B cell (primary cell): ENCODE results near the gene CPNE2. TPM values are rescaled to one million over a fixed set of nuclear protein-coding genes. Genes with fewer than 3 reads are reported as not detected.

Experiments
- ATAC-seq: fragments of 200-7000 bp; cut with Tn5 transposase; one replicate; pipeline ENCODE4 v1.10.0; 2021; ENCODE audit warnings: low read depth, mild to moderate bottlenecking, moderate number of reproducible peaks, moderate library complexity
- CTCF ChIA-PET: fragments of 350-600 bp; sonication (Branson Sonifier 250); formaldehyde crosslinking; loops from one replicate; lab custom pipeline; 2021; ENCODE audit warnings: antibody characterized with exemption, inconsistent platforms; lab: Charles Lee
- POLR2A ChIA-PET: fragments of 350-600 bp; sonication (Branson Sonifier 250); formaldehyde crosslinking; loops from one replicate; lab custom pipeline; 2021; ENCODE audit warnings: antibody characterized with exemption; lab: Charles Lee
- DNase-seq: peaks from one replicate; pipeline ENCODE4 v3.0.0; 2013
- H2AFZ ChIP-seq: 2 replicates; pipeline ENCODE4 v1.6.1; 2012; ENCODE audit warnings: mild to moderate bottlenecking, low read depth, low read length; ENCODE audit not compliant: insufficient read depth, poor library complexity, severe bottlenecking
- H3K27ac ChIP-seq, 2 donors: 1 replicate in 1 of 2; 2 replicates in 1 of 2; pipeline ENCODE4 v1.5.1; 2012 to 2013; ENCODE audit warnings: low read length in 2 of 2, mild to moderate bottlenecking in 2 of 2, moderate library complexity in 1 of 2
- H3K27me3 ChIP-seq, 4 experiments: fragments of 200-600 bp in 1 of 4; sonication (generic) in 1 of 4; replicated peaks in 1 of 4; 1 replicate in 2 of 4; 2 replicates in 2 of 4; pipeline versions ENCODE4 v1.6.1 to v1.7.0; 2013 to 2016; ENCODE audit warnings: low read length in 3 of 4, mild to moderate bottlenecking in 2 of 4, mixed read lengths in 1 of 4, moderate library complexity in 1 of 4; ENCODE audit not compliant: insufficient read depth in 4 of 4, control insufficient read depth in 3 of 4; ENCODE audit errors: control extremely low read depth in 1 of 4
- H3K36me3 ChIP-seq, 2 experiments: replicated peaks in 1 of 2; 1 replicate in 1 of 2; 2 replicates in 1 of 2; pipeline versions ENCODE4 v1.6.1 to v1.7.1; 2013; ENCODE audit warnings: low read length in 1 of 2; ENCODE audit not compliant: insufficient read depth in 2 of 2, control insufficient read depth in 1 of 2; ENCODE audit errors: control extremely low read depth in 1 of 2, extremely low read depth in 1 of 2
- H3K4me1 ChIP-seq, 2 donors: fragments of 200-600 bp in 1 of 2; sonication (generic) in 1 of 2; 1 replicate in 1 of 2; 2 replicates in 1 of 2; pipeline versions ENCODE4 v1.5.1 to v1.6.1; 2013 to 2017; ENCODE audit warnings: low read length in 2 of 2; ENCODE audit not compliant: control insufficient read depth in 2 of 2, insufficient read depth in 2 of 2
- H3K4me2 ChIP-seq: replicated peaks from 2 replicates; pipeline ENCODE3; 2012; ENCODE audit warnings: mild to moderate bottlenecking, low read depth, low read length; ENCODE audit not compliant: poor library complexity, severe bottlenecking
- H3K4me3 ChIP-seq, 5 experiments: fragments of 200-600 bp in 1 of 5; sonication (generic) in 1 of 5; 1 replicate in 3 of 5; 2 replicates in 2 of 5; pipeline versions ENCODE4 v1.5.1 to v1.7.0; 2011 to 2016; ENCODE audit warnings: low read length in 4 of 5, mild to moderate bottlenecking in 4 of 5, low read depth in 2 of 5, control low read depth in 1 of 5, moderate library complexity in 1 of 5; ENCODE audit not compliant: insufficient read depth in 1 of 5; ENCODE audit errors: control extremely low read depth in 1 of 5, extremely low read depth in 1 of 5
- H3K79me2 ChIP-seq: fragments of 200-600 bp; sonication (generic); one replicate; pipeline ENCODE4 v1.6.0; 2016; ENCODE audit warnings: low read length; ENCODE audit not compliant: control insufficient read depth, insufficient read depth
- H3K9ac ChIP-seq: fragments of 200-600 bp; sonication (generic); 2 replicates; pipeline ENCODE4 v1.6.1; 2017; ENCODE audit warnings: mild to moderate bottlenecking, low read length, moderate library complexity
- H3K9me3 ChIP-seq, 3 donors: one replicate each; pipeline versions ENCODE4 v1.6.1 to v1.7.1; 2013; ENCODE audit warnings: low read length in 2 of 3; ENCODE audit not compliant: control insufficient read depth in 2 of 3, insufficient read depth in 1 of 3; ENCODE audit errors: control extremely low read depth in 1 of 3
- H4K20me1 ChIP-seq: 2 replicates; pipeline ENCODE4 v1.6.0; 2012; ENCODE audit warnings: mild to moderate bottlenecking, low read length; ENCODE audit not compliant: insufficient read depth, control insufficient read depth, poor library complexity, severe bottlenecking
- H3K27ac Mint-ChIP-seq: one replicate; pipeline ENCODE4 v1.8.0; 2021; ENCODE audit warnings: mixed read lengths
- H3K27me3 Mint-ChIP-seq: one replicate; pipeline ENCODE4 v1.8.0; 2021; ENCODE audit warnings: mixed read lengths
- H3K4me1 Mint-ChIP-seq: one replicate; pipeline ENCODE4 v1.8.0; 2021; ENCODE audit warnings: mixed read lengths
- H3K4me3 Mint-ChIP-seq: one replicate; pipeline ENCODE4 v1.8.0; 2021; ENCODE audit warnings: mixed read lengths
- H3K9me3 Mint-ChIP-seq: one replicate; pipeline ENCODE4 v1.8.0; 2022; ENCODE audit warnings: mixed read lengths; ENCODE audit not compliant: insufficient read depth
- EZH2 ChIP-seq: IDR thresholded peaks from 2 replicates; pipeline ENCODE4 v1.6.1; 2012; ENCODE audit warnings: borderline replicate concordance, low read depth, mild to moderate bottlenecking, moderate library complexity, low read length; ENCODE audit not compliant: insufficient read depth, poor library complexity, severe bottlenecking
- WGBS: methylation state at CpG from one replicate; pipeline ENCODE4 v1.1.5; 2013; ENCODE audit warnings: missing lambda C conversion rate; ENCODE audit not compliant: insufficient coverage; 5-methylcytosine and 5-hydroxymethylcytosine counted together
- intact Hi-C: fragments of 100-400 bp; cut with micrococcal nuclease; formaldehyde crosslinking; loops from one replicate; pipeline ENCODE4 v1.10.0; 2022
- polyA plus RNA-seq: library from polyadenylated mRNA; depleted of rRNA; stranded (reverse); fragments of >200 nt; gene quantifications from 2 replicates; pipeline ENCODE4 v1.2.3, GENCODE V29; 2012
- total RNA-seq, 2 donors: library from RNA; stranded (reverse); fragments of 120-200 nt in 1 of 2; gene quantifications; 1 replicate in 1 of 2; 2 replicates in 1 of 2; pipeline versions ENCODE4 v1.2.3 to v1.2.4, GENCODE V29; 2013 to 2022
- TF ChIP-seq, protein P1 (sequence below): fragments of 200-600 bp; IDR thresholded peaks from one replicate; pipeline ENCODE4 v1.8.0; 2022; ENCODE audit warnings: antibody characterized with exemption, mild to moderate bottlenecking

Gene CPNE2
- total and polyA plus RNA-seq, 2 donors (not counting 1 experiment from before 2014, with no cell fraction given) = 1.5 to 2.9 TPM

DNA sequence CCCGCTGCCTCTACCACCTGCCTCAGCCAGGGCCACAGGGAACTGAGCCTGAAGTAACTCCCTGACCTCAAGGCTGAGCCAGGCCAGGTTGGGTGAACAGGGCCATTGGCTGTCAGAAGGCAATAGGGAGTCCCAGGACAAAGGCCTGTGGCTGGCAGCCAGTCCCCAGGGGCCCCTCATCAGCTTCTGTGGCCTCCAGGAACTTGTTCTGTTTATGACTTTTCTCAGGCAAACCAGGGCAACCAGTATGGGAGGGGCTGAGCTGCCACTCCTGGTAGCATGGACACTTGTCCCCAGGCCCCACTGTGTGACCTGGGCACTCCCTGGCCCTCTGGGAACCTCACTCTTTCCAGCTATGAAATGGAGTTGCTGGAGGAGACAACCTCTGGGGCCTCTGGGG is 40.1 kb downstream of the CPNE2 start:
- no peak overlapping the region for H3K27ac ChIP-seq
- ATAC-seq = no peak
- ChIA-PET POLR2A (no interaction called here), CTCF (no interaction called here)
- H4K20me1 ChIP-seq = no peaks in the 10 kb centered on the region
- peaks cover 27 to 38% of the 10 kb centered on the region in 2 donors for H3K4me1 ChIP-seq
- no peak overlapping the region for H3K4me3 ChIP-seq
- H3K27me3 ChIP-seq = no peaks in the 10 kb centered on the region
- H3K79me2 ChIP-seq = no peaks in the 10 kb centered on the region
- no peak overlapping the region for H3K4me2 ChIP-seq
- no peak overlapping the region for H2AFZ ChIP-seq
- no peak overlapping the region for H3K9ac ChIP-seq
- Mint-ChIP-seq H3K27ac (no peak overlapping the region), H3K4me1 (peaks cover 40% of the 10 kb centered on the region), H3K9me3 (no peaks in the 10 kb centered on the region), H3K4me3 (no peak overlapping the region), H3K27me3 (no peaks in the 10 kb centered on the region)
- H3K9me3 ChIP-seq = no peaks in the 10 kb centered on the region
- TF ChIP-seq EZH2 = no peak
- TF ChIP-seq, protein P1, sequence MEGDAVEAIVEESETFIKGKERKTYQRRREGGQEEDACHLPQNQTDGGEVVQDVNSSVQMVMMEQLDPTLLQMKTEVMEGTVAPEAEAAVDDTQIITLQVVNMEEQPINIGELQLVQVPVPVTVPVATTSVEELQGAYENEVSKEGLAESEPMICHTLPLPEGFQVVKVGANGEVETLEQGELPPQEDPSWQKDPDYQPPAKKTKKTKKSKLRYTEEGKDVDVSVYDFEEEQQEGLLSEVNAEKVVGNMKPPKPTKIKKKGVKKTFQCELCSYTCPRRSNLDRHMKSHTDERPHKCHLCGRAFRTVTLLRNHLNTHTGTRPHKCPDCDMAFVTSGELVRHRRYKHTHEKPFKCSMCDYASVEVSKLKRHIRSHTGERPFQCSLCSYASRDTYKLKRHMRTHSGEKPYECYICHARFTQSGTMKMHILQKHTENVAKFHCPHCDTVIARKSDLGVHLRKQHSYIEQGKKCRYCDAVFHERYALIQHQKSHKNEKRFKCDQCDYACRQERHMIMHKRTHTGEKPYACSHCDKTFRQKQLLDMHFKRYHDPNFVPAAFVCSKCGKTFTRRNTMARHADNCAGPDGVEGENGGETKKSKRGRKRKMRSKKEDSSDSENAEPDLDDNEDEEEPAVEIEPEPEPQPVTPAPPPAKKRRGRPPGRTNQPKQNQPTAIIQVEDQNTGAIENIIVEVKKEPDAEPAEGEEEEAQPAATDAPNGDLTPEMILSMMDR = no peak
- no peak for DNase-seq
- intact Hi-C loops = no loop called here
- 79% methylated on average over 1 of the region's 1 CpG for WGBS
- H3K36me3 ChIP-seq = no peaks in the 10 kb centered on the region

DNA sequence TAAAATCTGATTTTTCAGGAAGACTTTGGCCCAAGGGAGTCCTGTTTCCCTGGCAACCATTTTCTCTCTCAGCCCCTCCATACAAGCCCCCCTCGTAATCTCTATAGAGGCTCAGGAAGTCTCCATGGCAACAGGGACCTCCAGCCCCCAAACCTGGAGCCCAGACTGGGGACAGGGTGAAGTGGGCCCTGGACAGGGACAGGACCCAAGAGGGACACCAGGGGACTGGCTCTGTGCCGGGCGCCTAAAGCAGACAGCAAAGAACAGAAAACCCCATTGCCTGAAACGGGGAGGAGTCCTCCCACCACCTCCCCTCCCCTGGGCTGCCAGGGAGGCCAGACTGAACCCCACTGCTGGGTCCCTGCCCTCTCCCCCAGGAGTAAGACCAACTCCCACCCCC is 40.6 kb downstream of the CPNE2 start:
- 65% methylated on average over 4 of the region's 4 CpGs for WGBS
- Mint-ChIP-seq H3K27me3 (no peaks in the 10 kb centered on the region), H3K4me3 (no peak overlapping the region), H3K4me1 (peaks cover 40% of the 10 kb centered on the region), H3K9me3 (no peaks in the 10 kb centered on the region), H3K27ac (no peak overlapping the region)
- Histone ChIP-seq H3K27ac (no peak overlapping the region), H3K9ac (no peak overlapping the region), H3K4me3 (no peak overlapping the region), H3K79me2 (no peaks in the 10 kb centered on the region), H3K36me3 (no peaks in the 10 kb centered on the region), H3K4me2 (no peak overlapping the region), H3K9me3 (no peaks in the 10 kb centered on the region), H3K4me1 (peaks cover 27 to 38% of the 10 kb centered on the region in 2 donors), H2AFZ (no peak overlapping the region), H3K27me3 (no peaks in the 10 kb centered on the region), H4K20me1 (no peaks in the 10 kb centered on the region)
- no peak for ATAC-seq
- ChIA-PET CTCF (no interaction called here), POLR2A (no interaction called here)
- intact Hi-C loops = no loop called here
- TF ChIP-seq, protein P1 = no peak
- TF ChIP-seq EZH2 = no peak
- DNase-seq = no peak
